Astrocyte of the spinal cord (primary cell): ENCODE measurements around the gene KIRREL2.
A peak's percentile ranks its signal among the peaks of the same experiment; 100 is the strongest.

ENCODE experiments used
- DNase-seq: peaks from one replicate; pipeline ENCODE4 v3.0.0; 2011; ENCODE audit warnings: low read depth, low spot score
- H3K4me3 ChIP-seq: 2 replicates; pipeline ENCODE4 v1.5.1; 2011; ENCODE audit warnings: low read depth, mild to moderate bottlenecking, low read length, moderate library complexity
- in situ Hi-C: cut with HindIII; loops from 2 replicates; pipeline ENCODE4 v1.10.0; 2017; ENCODE audit warnings: low sequenced_read_pairs
- TF ChIP-seq, protein P1 (sequence below): IDR thresholded peaks from 2 replicates; pipeline ENCODE4 v1.5.1; 2012; ENCODE audit warnings: low read depth, mild to moderate bottlenecking, low read length, inconsistent platforms

Gene KIRREL2

DNA sequence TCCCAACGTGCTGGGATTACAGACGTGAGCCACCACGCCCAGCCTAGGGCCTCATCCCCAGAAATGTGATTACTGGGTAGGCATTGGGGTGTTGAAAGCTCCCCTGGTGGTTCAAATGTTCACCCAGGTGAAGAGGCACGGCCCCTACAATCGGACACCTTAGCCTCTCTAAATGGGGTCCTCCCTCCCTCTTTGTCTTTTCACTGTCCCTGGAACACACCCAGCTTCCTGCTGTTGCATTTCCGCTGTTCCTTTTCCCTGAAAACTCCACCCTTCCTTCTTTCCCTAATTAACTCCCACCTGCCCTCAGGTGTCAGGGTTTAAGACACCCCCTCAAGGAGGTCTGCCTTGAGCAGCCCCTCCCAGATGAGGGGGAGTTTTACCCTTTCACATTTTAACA is 40.4 kb upstream of the KIRREL2 start:
- TF ChIP-seq, protein P1, sequence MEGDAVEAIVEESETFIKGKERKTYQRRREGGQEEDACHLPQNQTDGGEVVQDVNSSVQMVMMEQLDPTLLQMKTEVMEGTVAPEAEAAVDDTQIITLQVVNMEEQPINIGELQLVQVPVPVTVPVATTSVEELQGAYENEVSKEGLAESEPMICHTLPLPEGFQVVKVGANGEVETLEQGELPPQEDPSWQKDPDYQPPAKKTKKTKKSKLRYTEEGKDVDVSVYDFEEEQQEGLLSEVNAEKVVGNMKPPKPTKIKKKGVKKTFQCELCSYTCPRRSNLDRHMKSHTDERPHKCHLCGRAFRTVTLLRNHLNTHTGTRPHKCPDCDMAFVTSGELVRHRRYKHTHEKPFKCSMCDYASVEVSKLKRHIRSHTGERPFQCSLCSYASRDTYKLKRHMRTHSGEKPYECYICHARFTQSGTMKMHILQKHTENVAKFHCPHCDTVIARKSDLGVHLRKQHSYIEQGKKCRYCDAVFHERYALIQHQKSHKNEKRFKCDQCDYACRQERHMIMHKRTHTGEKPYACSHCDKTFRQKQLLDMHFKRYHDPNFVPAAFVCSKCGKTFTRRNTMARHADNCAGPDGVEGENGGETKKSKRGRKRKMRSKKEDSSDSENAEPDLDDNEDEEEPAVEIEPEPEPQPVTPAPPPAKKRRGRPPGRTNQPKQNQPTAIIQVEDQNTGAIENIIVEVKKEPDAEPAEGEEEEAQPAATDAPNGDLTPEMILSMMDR: no peak
- no peak overlapping the region for H3K4me3 ChIP-seq
- no peak for DNase-seq
- in situ Hi-C loops: no loop called here

DNA sequence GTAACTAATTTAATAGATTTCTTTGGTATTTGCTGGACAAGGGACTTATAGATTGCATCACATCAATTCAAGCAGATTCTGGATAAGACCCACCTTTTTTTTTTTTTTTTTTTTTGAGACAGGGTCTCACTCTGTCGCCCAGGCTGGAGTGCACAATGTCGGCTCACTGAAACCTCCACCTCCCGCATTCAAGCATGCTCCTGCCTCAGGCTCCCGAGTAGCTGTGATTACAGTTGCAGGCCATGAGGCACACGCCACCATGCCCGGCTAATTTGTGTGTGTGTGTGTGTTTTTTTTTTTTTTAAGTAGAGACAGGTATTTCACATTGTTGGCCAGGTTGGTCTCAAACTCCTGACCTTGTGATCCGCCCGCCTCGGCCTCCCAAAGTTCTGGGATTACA is 39.9 kb upstream of the KIRREL2 start:
- TF ChIP-seq, protein P1: no peak
- in situ Hi-C loops: no loop called here
- no peak for DNase-seq
- no peak overlapping the region for H3K4me3 ChIP-seq

DNA sequence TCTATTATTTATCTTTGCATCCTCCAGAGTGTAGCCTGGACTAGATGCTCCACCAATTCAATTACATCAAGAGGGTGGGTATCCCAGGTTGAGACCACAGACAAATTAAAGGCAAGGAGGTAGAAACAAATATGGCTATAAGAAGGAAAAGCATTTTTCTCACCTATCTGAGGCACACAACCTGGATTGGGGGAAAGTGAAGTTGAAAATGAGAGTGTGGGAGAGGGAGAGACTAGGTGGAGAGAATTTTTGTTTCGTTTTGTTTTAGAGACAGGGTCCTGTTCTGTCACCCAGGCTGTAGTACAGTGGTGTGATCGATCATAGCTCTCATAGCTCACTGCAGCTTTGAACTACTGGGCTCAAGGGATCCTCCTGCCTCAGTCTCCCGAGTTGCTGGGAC is 38.3 kb upstream of the KIRREL2 start:
- no peak overlapping the region for H3K4me3 ChIP-seq
- no peak for DNase-seq
- in situ Hi-C loops: no loop called here
- TF ChIP-seq, protein P1: no peak

DNA sequence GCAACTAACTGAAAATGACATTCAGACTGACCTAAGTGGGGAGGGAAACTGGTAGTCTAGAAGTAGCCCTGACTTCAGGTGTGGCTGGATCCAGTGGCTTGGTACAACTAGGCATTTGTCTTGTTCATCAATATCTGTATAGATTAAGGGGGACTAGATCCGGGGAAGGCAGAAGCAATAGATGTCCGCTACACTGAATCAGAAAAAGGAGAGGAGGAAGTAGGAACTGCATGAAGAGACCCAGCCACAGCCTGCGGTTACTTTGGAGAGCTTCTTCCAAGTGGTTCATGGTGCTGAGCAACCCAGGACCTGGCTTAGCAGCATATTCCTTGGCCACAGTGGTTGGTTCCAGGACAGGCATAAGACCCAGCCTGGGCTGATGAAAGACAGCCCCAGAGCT is 34.1 kb upstream of the KIRREL2 start:
- in situ Hi-C loops: no loop called here
- TF ChIP-seq, protein P1: no peak
- no peak overlapping the region for H3K4me3 ChIP-seq
- DNase-seq: no peak

DNA sequence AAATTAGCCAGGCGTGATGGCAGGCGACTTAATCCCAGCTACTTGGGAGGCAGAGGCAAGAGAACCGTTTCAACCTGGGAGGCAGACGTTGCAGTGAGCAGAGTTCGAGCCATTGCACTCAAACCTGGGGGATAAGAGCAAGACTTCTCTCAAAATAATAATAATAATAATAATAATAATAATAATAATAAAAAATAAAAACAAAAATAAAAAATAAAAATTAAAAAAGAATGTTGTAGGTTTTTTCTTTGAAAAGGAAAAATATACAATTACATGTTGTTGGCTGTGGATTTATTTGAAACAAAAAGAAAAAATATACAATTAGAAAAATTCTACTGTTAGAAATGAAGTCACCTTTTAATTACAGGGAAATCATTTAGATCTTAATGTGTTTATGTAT is 32.6 kb upstream of the KIRREL2 start:
- TF ChIP-seq, protein P1: no peak
- no peak for DNase-seq
- no peak overlapping the region for H3K4me3 ChIP-seq
- in situ Hi-C loops: no loop called here

DNA sequence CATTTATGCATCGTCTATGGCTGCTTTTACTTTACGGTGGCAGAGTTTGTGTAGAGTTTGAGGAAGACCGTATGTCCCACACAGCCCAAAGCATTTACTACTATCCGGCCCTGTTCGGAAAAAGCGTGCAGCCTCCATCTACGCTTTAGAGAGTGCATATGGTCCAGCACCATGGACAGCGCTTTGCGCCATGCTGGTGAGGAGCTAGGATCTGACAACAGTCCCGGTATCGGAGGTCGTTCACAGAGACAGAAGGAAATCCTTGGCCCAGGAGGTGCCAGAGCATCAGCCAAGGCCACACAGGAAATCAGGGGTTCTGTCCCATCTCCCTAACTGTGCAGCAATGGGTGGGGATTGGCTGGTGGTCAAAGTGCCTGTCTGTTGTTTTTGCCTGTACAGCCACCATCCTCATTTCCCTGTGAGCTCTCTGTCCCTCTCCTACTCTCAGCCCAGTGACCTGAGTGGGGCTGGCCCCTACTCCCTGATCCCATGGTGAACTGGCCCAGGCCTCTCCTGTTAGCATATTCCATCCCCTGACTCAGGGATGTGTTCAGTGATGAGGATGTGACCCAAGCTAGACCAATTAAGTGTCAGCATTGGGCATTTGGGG is 27.9 kb upstream of the KIRREL2 start:
- DNase-seq: peak; percentile 59
- in situ Hi-C loops: no loop called here
- no peak overlapping the region for H3K4me3 ChIP-seq
- TF ChIP-seq, protein P1: no peak

DNA sequence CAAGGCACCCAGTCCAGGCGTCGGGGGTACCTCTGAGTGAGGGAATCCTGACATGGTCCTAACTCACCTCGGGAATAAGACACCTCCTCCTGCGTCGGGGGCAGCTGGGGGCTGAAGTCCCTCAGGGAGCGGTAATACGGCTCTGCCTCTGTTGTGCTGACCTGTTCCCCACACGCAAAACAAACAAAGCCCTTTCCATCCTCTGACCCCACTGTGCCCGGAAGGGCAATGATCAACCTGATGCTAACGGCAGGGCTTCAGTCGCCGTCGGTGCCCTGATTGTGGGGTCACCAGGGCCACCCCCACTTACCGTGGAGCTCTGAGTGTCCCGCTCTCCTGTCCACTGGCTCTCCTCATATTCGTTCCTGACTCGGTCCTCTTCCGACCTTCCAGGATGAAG is 25.7 kb upstream of the KIRREL2 start:
- in situ Hi-C loops: no loop called here
- H3K4me3 ChIP-seq: no peak overlapping the region
- TF ChIP-seq, protein P1: no peak
- no peak for DNase-seq
